Loucy (cell line): ENCODE data around the gene KIZ.

Source experiments
- CTCF ChIP-seq: fragments of 200-600 bp; sonication (generic); conservative IDR thresholded peaks from 2 replicates; pipeline ENCODE4 v1.5.1; 2014; ENCODE audit warnings: mild to moderate bottlenecking, antibody characterized with exemption, low read length
- EZH2phosphoT487 ChIP-seq: fragments of 200-600 bp; IDR thresholded peaks from 2 replicates; pipeline ENCODE4 v1.6.1; 2018; ENCODE audit warnings: antibody characterized with exemption, mild to moderate bottlenecking, moderate library complexity, borderline replicate concordance

GRCh38 chr20:21156266-21156665 is 30.4 kb downstream of the KIZ start:
- TF ChIP-seq CTCF (no peak), EZH2phosphoT487 (no peak)
